Vagina (tissue), 2 donors: ENCODE measurements around the gene ARSB. TPM values are rescaled to one million over a fixed set of nuclear protein-coding genes. Genes with fewer than 3 reads are reported as not detected.
"Not testable (repeated sequence)": the region's sequence is repeated elsewhere in the genome, so short reads cannot be mapped to it uniquely, and the experiment has no call there.

ENCODE experiments used
- DNase-seq, 2 donors: peaks; one replicate each; pipeline ENCODE4 v3.0.0-alpha.2; 2017; ENCODE audit errors: extremely low spot score in 2 of 2
- H3K27ac ChIP-seq: fragments of 200-600 bp; sonication (generic); one replicate; pipeline ENCODE4 v1.5.1; 2019
- H3K27me3 ChIP-seq: fragments of 200-600 bp; sonication (generic); one replicate; pipeline ENCODE4 v1.5.1; 2019
- H3K36me3 ChIP-seq, 2 donors: fragments of 200-600 bp; sonication (generic); one replicate each; pipeline ENCODE4 v1.5.1; 2017 to 2019
- H3K4me1 ChIP-seq: fragments of 200-600 bp; sonication (generic); one replicate; pipeline ENCODE4 v1.5.1; 2019
- H3K4me3 ChIP-seq, 2 donors: fragments of 200-600 bp; sonication (generic); 1 replicate in 1 of 2; 2 replicates in 1 of 2; pipeline ENCODE4 v1.5.1; 2016 to 2019
- H3K9me3 ChIP-seq: fragments of 200-600 bp; sonication (generic); one replicate; pipeline ENCODE4 v1.5.1; 2019
- POLR2A ChIP-seq, 2 donors: fragments of 450-650 bp; IDR thresholded peaks; one replicate each; pipeline ENCODE4 v1.6.1; 2017; ENCODE audit warnings: antibody characterized with exemption in 2 of 2, mild to moderate bottlenecking in 2 of 2, moderate library complexity in 2 of 2
- POLR2AphosphoS5 ChIP-seq, 2 donors: sonication (generic); formaldehyde crosslinking; IDR thresholded peaks; one replicate each; pipeline ENCODE4 v1.9.0; 2017; ENCODE audit warnings: antibody characterized with exemption in 2 of 2, mild to moderate bottlenecking in 2 of 2, low read depth in 1 of 2; ENCODE audit not compliant: insufficient read depth in 1 of 2
- intact Hi-C: fragments of 100-400 bp; cut with DNase I; formaldehyde crosslinking; loops from one replicate; pipeline ENCODE4 v1.15.1; 2023
- total RNA-seq: library from RNA; depleted of rRNA; stranded (reverse); fragments of >200 nt; gene quantifications from one replicate; pipeline ENCODE4 v1.2.3, GENCODE V29; 2016
- TF ChIP-seq, protein P1 (sequence below), 3 experiments: fragments of 450-650 bp in 2 of 3; fragments of 200-600 bp in 1 of 3; sonication (generic) in 1 of 3; IDR thresholded peaks; one replicate each; pipeline ENCODE4 v1.5.1; 2017 to 2019; ENCODE audit warnings: antibody characterized with exemption in 3 of 3, mild to moderate bottlenecking in 2 of 3, moderate library complexity in 2 of 3

The ARSB gene
- total RNA-seq, 1 donor from 2014 or later, result 12.3 TPM

DNA sequence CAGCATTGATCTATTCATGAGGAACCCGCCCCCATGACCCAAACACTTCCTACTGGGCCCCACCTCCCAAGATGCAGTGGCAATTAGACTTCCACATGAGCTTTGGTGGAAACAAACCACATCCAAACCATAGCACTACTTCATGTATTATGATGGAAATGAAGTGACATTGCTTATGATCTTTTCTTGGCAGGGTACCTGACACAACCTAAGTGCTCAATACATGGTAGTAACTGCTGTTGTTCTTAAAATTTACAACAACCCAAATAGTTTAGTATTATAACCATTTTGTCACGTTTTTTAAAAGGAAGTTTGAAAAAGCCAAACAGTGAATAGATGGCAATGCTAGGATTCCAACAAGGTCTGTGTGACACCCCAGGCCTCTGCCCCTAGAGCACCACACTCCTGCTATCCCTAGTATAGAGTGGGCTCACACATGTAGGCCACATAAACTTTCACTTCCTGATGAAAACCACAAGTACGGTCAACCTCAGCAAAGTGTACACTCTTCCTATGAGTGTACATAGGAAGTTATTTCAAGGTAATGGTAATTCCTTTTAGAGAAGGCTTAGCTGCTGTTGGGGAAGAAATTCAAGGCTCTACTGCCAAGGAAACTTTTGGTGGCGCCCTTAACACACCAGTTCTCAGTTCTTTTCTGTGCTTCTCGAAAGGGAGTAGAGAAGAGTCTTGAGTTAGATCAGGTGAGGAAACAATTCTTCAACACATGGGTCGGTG, 97.6 kb downstream of the ARSB start:
- DNase-seq, result no peak
- TF ChIP-seq, protein P1, sequence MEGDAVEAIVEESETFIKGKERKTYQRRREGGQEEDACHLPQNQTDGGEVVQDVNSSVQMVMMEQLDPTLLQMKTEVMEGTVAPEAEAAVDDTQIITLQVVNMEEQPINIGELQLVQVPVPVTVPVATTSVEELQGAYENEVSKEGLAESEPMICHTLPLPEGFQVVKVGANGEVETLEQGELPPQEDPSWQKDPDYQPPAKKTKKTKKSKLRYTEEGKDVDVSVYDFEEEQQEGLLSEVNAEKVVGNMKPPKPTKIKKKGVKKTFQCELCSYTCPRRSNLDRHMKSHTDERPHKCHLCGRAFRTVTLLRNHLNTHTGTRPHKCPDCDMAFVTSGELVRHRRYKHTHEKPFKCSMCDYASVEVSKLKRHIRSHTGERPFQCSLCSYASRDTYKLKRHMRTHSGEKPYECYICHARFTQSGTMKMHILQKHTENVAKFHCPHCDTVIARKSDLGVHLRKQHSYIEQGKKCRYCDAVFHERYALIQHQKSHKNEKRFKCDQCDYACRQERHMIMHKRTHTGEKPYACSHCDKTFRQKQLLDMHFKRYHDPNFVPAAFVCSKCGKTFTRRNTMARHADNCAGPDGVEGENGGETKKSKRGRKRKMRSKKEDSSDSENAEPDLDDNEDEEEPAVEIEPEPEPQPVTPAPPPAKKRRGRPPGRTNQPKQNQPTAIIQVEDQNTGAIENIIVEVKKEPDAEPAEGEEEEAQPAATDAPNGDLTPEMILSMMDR (IDR thresholded peaks at IDR 0.05), result no peak
- no peak for TF ChIP-seq POLR2A (IDR thresholded peaks at IDR 0.05)
- TF ChIP-seq POLR2AphosphoS5 (IDR thresholded peaks at IDR 0.05; ENCODE audit: insufficient read depth in 1 of 2, low read depth in 1 of 2), result no peak
- Histone ChIP-seq H3K9me3 (no peaks in the 10 kb centered on the region), H3K27ac (no peak overlapping the region), H3K36me3 (no peaks in the 10 kb centered on the region), H3K4me1 (no peaks in the 10 kb centered on the region), H3K4me3 (no peak overlapping the region), H3K27me3 (no peaks in the 10 kb centered on the region)
- intact Hi-C loops, result no loop called here

DNA sequence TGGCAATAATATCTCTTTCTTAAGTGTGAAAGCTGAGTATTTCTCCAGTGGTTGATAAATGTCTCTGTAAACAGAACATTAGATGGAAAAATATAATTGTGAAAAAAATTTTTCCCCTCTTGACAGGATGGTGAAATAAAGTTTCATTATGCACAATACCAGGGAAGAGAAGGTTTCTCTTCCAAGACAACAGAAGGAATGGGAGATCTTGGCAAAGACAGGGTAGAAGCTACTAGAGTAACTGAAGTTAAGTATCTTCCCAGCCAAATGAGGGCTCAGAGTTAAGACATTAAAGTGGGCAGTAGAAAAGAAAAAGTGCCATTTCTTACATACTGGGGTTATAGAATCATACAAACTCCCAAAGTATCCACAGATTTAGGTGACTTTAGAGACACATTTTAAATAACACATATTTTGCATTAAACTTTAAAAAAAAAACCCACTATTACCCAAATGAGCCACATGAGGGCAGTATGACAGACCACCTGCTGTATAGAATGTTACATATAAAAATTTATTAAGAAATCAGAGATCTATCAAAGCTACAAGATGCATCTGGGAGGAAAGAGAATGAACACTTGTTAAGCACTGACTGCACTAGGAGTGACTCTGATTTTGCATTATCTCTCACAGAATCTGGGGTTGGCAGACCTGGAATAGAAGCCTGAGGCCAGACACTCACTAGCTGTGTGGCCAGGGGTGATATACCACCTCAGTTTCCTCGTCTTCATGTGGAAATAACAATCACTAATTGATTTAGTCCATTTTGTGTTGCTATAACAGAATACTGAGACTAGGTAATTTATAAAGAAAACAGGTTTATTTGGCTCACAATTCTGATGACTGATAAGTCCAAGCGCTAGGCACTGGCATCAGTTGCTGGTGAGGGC, 98.5 kb downstream of the ARSB start:
- Histone ChIP-seq H3K27ac (no peak overlapping the region), H3K27me3 (no peaks in the 10 kb centered on the region), H3K4me3 (no peak overlapping the region), H3K9me3 (no peaks in the 10 kb centered on the region), H3K36me3 (no peaks in the 10 kb centered on the region), H3K4me1 (no peaks in the 10 kb centered on the region)
- DNase-seq, result no peak
- TF ChIP-seq, protein P1 (IDR thresholded peaks at IDR 0.05), result peak in 2 of 3 experiments; percentile 17 to 18
- TF ChIP-seq POLR2AphosphoS5 (IDR thresholded peaks at IDR 0.05; ENCODE audit: insufficient read depth in 1 of 2, low read depth in 1 of 2), result no peak
- intact Hi-C loops, result no loop called here

DNA sequence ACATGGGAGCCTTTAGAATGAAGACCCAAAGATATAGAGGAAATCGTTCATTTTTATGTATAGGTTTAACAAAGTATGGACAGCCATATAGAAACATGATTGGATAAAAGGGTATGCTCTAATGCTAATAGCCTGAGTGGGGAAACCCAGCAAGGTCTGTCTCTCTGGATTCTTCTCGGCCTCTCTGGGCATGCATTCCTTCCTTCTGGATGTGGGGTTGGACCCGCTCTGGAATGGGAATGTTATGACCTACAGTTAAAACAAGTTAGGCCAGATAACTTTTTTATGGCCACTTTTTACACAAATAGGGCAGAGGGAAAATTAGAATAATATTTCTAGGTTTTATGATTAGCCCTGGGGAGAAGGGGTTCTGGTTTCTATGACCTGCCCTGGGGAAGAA, 103.2 kb downstream of the ARSB start:
- no peaks in the 10 kb centered on the region for H3K9me3 ChIP-seq
- no peaks in the 10 kb centered on the region for H3K4me1 ChIP-seq
- no peak overlapping the region for H3K4me3 ChIP-seq
- no peaks in the 10 kb centered on the region for H3K27me3 ChIP-seq
- DNase-seq, result no peak
- no peak overlapping the region for H3K27ac ChIP-seq
- H3K36me3 ChIP-seq, result no peaks in the 10 kb centered on the region
- intact Hi-C loops, result no loop called here
- TF ChIP-seq, protein P1 (IDR thresholded peaks at IDR 0.05), result no peak
- TF ChIP-seq POLR2AphosphoS5 (IDR thresholded peaks at IDR 0.05; ENCODE audit: insufficient read depth in 1 of 2, low read depth in 1 of 2) (no peak), POLR2A (IDR thresholded peaks at IDR 0.05) (no peak)

DNA sequence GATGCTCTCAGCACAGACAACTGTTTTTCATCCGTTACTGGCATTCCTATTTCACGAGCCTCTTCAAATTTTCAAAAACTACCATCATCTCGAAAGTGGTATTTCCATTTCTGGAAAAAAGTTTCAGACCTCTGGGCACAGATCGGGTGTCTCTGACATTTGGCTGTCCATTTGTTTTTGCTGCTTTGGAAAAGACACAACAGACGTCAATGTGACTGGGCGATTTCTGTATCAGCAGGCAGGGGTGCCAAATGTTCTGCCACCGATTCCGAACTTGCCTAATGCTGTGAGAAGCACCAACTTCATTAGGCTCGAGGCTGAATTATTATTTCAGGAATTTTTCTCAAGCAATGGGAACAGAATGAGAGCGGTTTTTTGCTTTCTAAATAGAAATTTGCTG, 105.6 kb downstream of the ARSB start:
- no peaks in the 10 kb centered on the region for H3K36me3 ChIP-seq
- no peak for DNase-seq
- intact Hi-C loops, result no loop called here
- H3K9me3 ChIP-seq, result no peaks in the 10 kb centered on the region
- H3K27ac ChIP-seq, result no peak overlapping the region
- H3K4me1 ChIP-seq, result no peaks in the 10 kb centered on the region
- no peak overlapping the region for H3K4me3 ChIP-seq
- H3K27me3 ChIP-seq, result no peaks in the 10 kb centered on the region
- TF ChIP-seq, protein P1 (IDR thresholded peaks at IDR 0.05), result no peak
- TF ChIP-seq POLR2AphosphoS5 (IDR thresholded peaks at IDR 0.05; ENCODE audit: insufficient read depth in 1 of 2, low read depth in 1 of 2), result no peak

DNA sequence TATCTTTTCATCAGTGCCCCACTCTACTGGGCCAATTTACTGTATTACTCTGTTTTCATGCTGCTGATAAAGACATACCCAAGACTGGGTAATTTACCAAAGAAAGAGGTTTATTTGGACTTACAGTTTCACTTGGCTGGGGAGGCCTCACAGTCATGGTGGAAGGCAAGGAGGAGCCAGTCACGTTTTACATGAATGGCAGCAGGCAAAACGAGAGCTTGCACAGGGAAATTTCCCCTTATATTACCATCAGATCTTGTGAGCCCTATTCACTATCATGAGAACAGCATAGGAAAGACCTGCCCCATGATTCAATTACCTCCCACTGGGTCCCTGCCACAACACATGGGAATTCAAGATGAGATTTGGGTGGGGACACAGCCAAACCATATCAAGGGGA, 119.0 kb downstream of the ARSB start:
- H3K4me1 ChIP-seq, H3K9me3 ChIP-seq, H3K27ac ChIP-seq, H3K36me3 ChIP-seq, H3K27me3 ChIP-seq, DNase-seq, intact Hi-C loops, H3K4me3 ChIP-seq: not testable (repeated sequence)
